Measurements from ENCODE around the gene MUC6. TPM values are rescaled to one million over a fixed set of nuclear protein-coding genes. Genes with fewer than 3 reads are reported as not detected.

MUC6 gene
- total and polyA plus RNA-seq, 2 of the 8 experiments (the other 6 are each of a cell fraction or from before 2014, with no cell fraction given): not detected

GRCh38 chr11:1010551-1011319 is 25.8 kb downstream of the MUC6 start (continued):
- TF ChIP-seq, protein P1, sequence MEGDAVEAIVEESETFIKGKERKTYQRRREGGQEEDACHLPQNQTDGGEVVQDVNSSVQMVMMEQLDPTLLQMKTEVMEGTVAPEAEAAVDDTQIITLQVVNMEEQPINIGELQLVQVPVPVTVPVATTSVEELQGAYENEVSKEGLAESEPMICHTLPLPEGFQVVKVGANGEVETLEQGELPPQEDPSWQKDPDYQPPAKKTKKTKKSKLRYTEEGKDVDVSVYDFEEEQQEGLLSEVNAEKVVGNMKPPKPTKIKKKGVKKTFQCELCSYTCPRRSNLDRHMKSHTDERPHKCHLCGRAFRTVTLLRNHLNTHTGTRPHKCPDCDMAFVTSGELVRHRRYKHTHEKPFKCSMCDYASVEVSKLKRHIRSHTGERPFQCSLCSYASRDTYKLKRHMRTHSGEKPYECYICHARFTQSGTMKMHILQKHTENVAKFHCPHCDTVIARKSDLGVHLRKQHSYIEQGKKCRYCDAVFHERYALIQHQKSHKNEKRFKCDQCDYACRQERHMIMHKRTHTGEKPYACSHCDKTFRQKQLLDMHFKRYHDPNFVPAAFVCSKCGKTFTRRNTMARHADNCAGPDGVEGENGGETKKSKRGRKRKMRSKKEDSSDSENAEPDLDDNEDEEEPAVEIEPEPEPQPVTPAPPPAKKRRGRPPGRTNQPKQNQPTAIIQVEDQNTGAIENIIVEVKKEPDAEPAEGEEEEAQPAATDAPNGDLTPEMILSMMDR (IDR thresholded peaks at IDR 0.05; ENCODE audit: control extremely low read depth in 1 of 3, insufficient read depth in 1 of 3, low read depth in 1 of 3, low read length in 3 of 3): no peak
- TF ChIP-seq CREB1 (IDR thresholded peaks at IDR 0.05) (no peak), EGR1 (IDR thresholded peaks at IDR 0.05; ENCODE audit: borderline replicate concordance, low read depth, low read length) (no peak), SAP30 (IDR thresholded peaks at IDR 0.05; ENCODE audit: insufficient read depth, insufficient replicate concordance, low read length) (no peak), GTF2F1 (IDR thresholded peaks at IDR 0.05; ENCODE audit: borderline replicate concordance, low read depth, low read length) (no peak), CHD1 (IDR thresholded peaks at IDR 0.05; ENCODE audit: low read depth, low read length) (no peak), TAF7 (optimal IDR thresholded peaks at IDR 0.05; ENCODE audit: borderline replicate concordance, low read depth, low read length) (no peak)

Data from H1 (cell line).